ENCODE measurements around the gene LMO7.

Gene LMO7

GRCh38 chr13:75795274-75795673 is 159.1 kb downstream of the LMO7 start:
- Histone ChIP-seq H3K36me3 (ENCODE audit: control insufficient read depth, insufficient read depth, low read length) (no peaks in the 10 kb centered on the region), H2BK120ac (ENCODE audit: low read depth, low read length) (no peak overlapping the region)
- no CpG with 5 or more reads among the region's 2 CpGs for WGBS (ENCODE audit: extremely low coverage, insufficient coverage, low lambda C conversion rate)

GRCh38 chr13:75796825-75797224 is 160.7 kb downstream of the LMO7 start:
- Histone ChIP-seq H4K8ac (ENCODE audit: low read depth, low read length) (no peak overlapping the region), H2AK5ac (ENCODE audit: low read length) (no peak overlapping the region), H3K23ac (ENCODE audit: low read length) (no peak overlapping the region), H3K9ac (ENCODE audit: low read length) (no peak overlapping the region), H3K4me3 (ENCODE audit: low read length) (no peak overlapping the region), H3K79me2 (ENCODE audit: control insufficient read depth, insufficient read depth, low read length) (no peaks in the 10 kb centered on the region), H3K36me3 (ENCODE audit: control insufficient read depth, insufficient read depth, low read length) (no peaks in the 10 kb centered on the region), H3K18ac (ENCODE audit: low read length) (no peak overlapping the region), H3K4me1 (ENCODE audit: control insufficient read depth, low read depth, low read length) (no peaks in the 10 kb centered on the region), H2BK5ac (ENCODE audit: low read length) (no peak overlapping the region), H2BK15ac (replicated peaks; ENCODE audit: low read depth) (no peak overlapping the region), H3K4ac (ENCODE audit: low read depth, low read length) (no peak overlapping the region), H3K79me1 (ENCODE audit: low read length) (no peaks in the 10 kb centered on the region), H4K5ac (ENCODE audit: low read length) (no peak overlapping the region), H3K4me2 (ENCODE audit: low read length) (no peak overlapping the region), H3K56ac (ENCODE audit: low read length) (no peak overlapping the region), H2BK120ac (ENCODE audit: low read depth, low read length) (no peak overlapping the region), H3K27me3 (ENCODE audit: insufficient read depth, low read length, poor library complexity) (no peaks in the 10 kb centered on the region), H3K27ac (ENCODE audit: low read depth, low read length) (no peak overlapping the region)
- DNase-seq, result no peak
- no CpG with 5 or more reads among the region's 5 CpGs for WGBS (ENCODE audit: extremely low coverage, insufficient coverage, low lambda C conversion rate)

More at GRCh38 chr13:75795274-75795673, 159.1 kb downstream of the LMO7 start:
- Histone ChIP-seq H3K23ac (ENCODE audit: low read length) (no peak overlapping the region), H3K27me3 (ENCODE audit: insufficient read depth, low read length, poor library complexity) (no peaks in the 10 kb centered on the region), H3K18ac (ENCODE audit: low read length) (no peak overlapping the region), H3K4ac (ENCODE audit: low read depth, low read length) (no peak overlapping the region), H3K4me1 (ENCODE audit: control insufficient read depth, low read depth, low read length) (no peaks in the 10 kb centered on the region), H3K56ac (ENCODE audit: low read length) (no peak overlapping the region), H3K4me3 (ENCODE audit: low read length) (no peak overlapping the region), H4K8ac (ENCODE audit: low read depth, low read length) (no peak overlapping the region), H2AK5ac (ENCODE audit: low read length) (no peak overlapping the region), H2BK5ac (ENCODE audit: low read length) (no peak overlapping the region), H3K9ac (ENCODE audit: low read length) (no peak overlapping the region), H2BK15ac (replicated peaks; ENCODE audit: low read depth) (no peak overlapping the region), H3K79me2 (ENCODE audit: control insufficient read depth, insufficient read depth, low read length) (no peaks in the 10 kb centered on the region), H3K27ac (ENCODE audit: low read depth, low read length) (no peak overlapping the region), H3K79me1 (ENCODE audit: low read length) (no peaks in the 10 kb centered on the region), H4K5ac (ENCODE audit: low read length) (no peak overlapping the region), H3K4me2 (ENCODE audit: low read length) (no peak overlapping the region)
- DNase-seq, result no peak

- H3K79me2 ChIP-seq (ENCODE audit: control insufficient read depth, insufficient read depth, low read length), result no peaks in the 10 kb centered on the region
- H2BK15ac ChIP-seq (replicated peaks; ENCODE audit: low read depth), result no peak overlapping the region
- H3K9ac ChIP-seq (ENCODE audit: low read length), result no peak overlapping the region
- H2AK5ac ChIP-seq (ENCODE audit: low read length), result no peak overlapping the region
- no peak overlapping the region for H4K8ac ChIP-seq (ENCODE audit: low read depth, low read length)
- H3K4me2 ChIP-seq (ENCODE audit: low read length), result no peak overlapping the region
- no peak overlapping the region for H3K18ac ChIP-seq (ENCODE audit: low read length)
- H3K4me3 ChIP-seq (ENCODE audit: low read length), result no peak overlapping the region
- no peaks in the 10 kb centered on the region for H3K79me1 ChIP-seq (ENCODE audit: low read length)
- H3K36me3 ChIP-seq (ENCODE audit: control insufficient read depth, insufficient read depth, low read length), result no peaks in the 10 kb centered on the region
- H3K27me3 ChIP-seq (ENCODE audit: insufficient read depth, low read length, poor library complexity), result no peaks in the 10 kb centered on the region
- H4K5ac ChIP-seq (ENCODE audit: low read length), result no peak overlapping the region
- H3K56ac ChIP-seq (ENCODE audit: low read length), result no peak overlapping the region
- DNase-seq, result no peak
- H3K23ac ChIP-seq (ENCODE audit: low read length), result no peak overlapping the region
- H3K4me1 ChIP-seq (ENCODE audit: control insufficient read depth, low read depth, low read length), result no peaks in the 10 kb centered on the region
- no peak overlapping the region for H2BK5ac ChIP-seq (ENCODE audit: low read length)
- no CpG with 5 or more reads among the region's 2 CpGs for WGBS (ENCODE audit: extremely low coverage, insufficient coverage, low lambda C conversion rate)
- H3K4ac ChIP-seq (ENCODE audit: low read depth, low read length), result no peak overlapping the region
- no peak overlapping the region for H2BK120ac ChIP-seq (ENCODE audit: low read depth, low read length)
- H3K27ac ChIP-seq (ENCODE audit: low read depth, low read length), result no peak overlapping the region
Measured at GRCh38 chr13:75797239-75797638, 161.1 kb downstream of the LMO7 start.

GRCh38 chr13:75797719-75798118 is 161.6 kb downstream of the LMO7 start:
- no peak overlapping the region for H3K4ac ChIP-seq (ENCODE audit: low read depth, low read length)
- no peak overlapping the region for H4K5ac ChIP-seq (ENCODE audit: low read length)
- H3K79me2 ChIP-seq (ENCODE audit: control insufficient read depth, insufficient read depth, low read length), result no peaks in the 10 kb centered on the region
- no peak overlapping the region for H2AK5ac ChIP-seq (ENCODE audit: low read length)
- H3K4me3 ChIP-seq (ENCODE audit: low read length), result no peak overlapping the region
- no peak overlapping the region for H2BK5ac ChIP-seq (ENCODE audit: low read length)
- no peak overlapping the region for H2BK120ac ChIP-seq (ENCODE audit: low read depth, low read length)
- no peak overlapping the region for H3K4me2 ChIP-seq (ENCODE audit: low read length)
- WGBS (ENCODE audit: extremely low coverage, insufficient coverage, low lambda C conversion rate), result no CpG with 5 or more reads among the region's 2 CpGs
- no peak overlapping the region for H3K23ac ChIP-seq (ENCODE audit: low read length)
- H3K9ac ChIP-seq (ENCODE audit: low read length), result no peak overlapping the region
- no peaks in the 10 kb centered on the region for H3K79me1 ChIP-seq (ENCODE audit: low read length)
- H3K18ac ChIP-seq (ENCODE audit: low read length), result no peak overlapping the region
- no peaks in the 10 kb centered on the region for H3K27me3 ChIP-seq (ENCODE audit: insufficient read depth, low read length, poor library complexity)
- no peak overlapping the region for H3K56ac ChIP-seq (ENCODE audit: low read length)
- H3K27ac ChIP-seq (ENCODE audit: low read depth, low read length), result no peak overlapping the region
- no peak overlapping the region for H2BK15ac ChIP-seq (replicated peaks; ENCODE audit: low read depth)
- no peak overlapping the region for H4K8ac ChIP-seq (ENCODE audit: low read depth, low read length)
- no peaks in the 10 kb centered on the region for H3K4me1 ChIP-seq (ENCODE audit: control insufficient read depth, low read depth, low read length)
- no peak for DNase-seq
- no peaks in the 10 kb centered on the region for H3K36me3 ChIP-seq (ENCODE audit: control insufficient read depth, insufficient read depth, low read length)

- Histone ChIP-seq H3K18ac (ENCODE audit: low read length) (no peak overlapping the region), H2AK5ac (ENCODE audit: low read length) (no peak overlapping the region), H2BK5ac (ENCODE audit: low read length) (no peak overlapping the region), H3K27ac (ENCODE audit: low read depth, low read length) (no peak overlapping the region), H2BK120ac (ENCODE audit: low read depth, low read length) (no peak overlapping the region), H3K23ac (ENCODE audit: low read length) (no peak overlapping the region), H3K4ac (ENCODE audit: low read depth, low read length) (no peak overlapping the region), H3K56ac (ENCODE audit: low read length) (no peak overlapping the region), H4K8ac (ENCODE audit: low read depth, low read length) (no peak overlapping the region), H3K4me3 (ENCODE audit: low read length) (no peak overlapping the region), H3K79me1 (ENCODE audit: low read length) (no peaks in the 10 kb centered on the region), H3K9ac (ENCODE audit: low read length) (no peak overlapping the region), H3K79me2 (ENCODE audit: control insufficient read depth, insufficient read depth, low read length) (no peaks in the 10 kb centered on the region), H2BK15ac (replicated peaks; ENCODE audit: low read depth) (no peak overlapping the region), H3K4me2 (ENCODE audit: low read length) (no peak overlapping the region), H3K4me1 (ENCODE audit: control insufficient read depth, low read depth, low read length) (peaks cover 2% of the 10 kb centered on the region), H3K36me3 (ENCODE audit: control insufficient read depth, insufficient read depth, low read length) (no peaks in the 10 kb centered on the region), H4K5ac (ENCODE audit: low read length) (no peak overlapping the region), H3K27me3 (ENCODE audit: insufficient read depth, low read length, poor library complexity) (no peaks in the 10 kb centered on the region)
- WGBS (ENCODE audit: extremely low coverage, insufficient coverage, low lambda C conversion rate), result no CpG with 5 or more reads among the region's 7 CpGs
- no peak for DNase-seq
Measured at GRCh38 chr13:75798353-75799255, 162.5 kb downstream of the LMO7 start.

GRCh38 chr13:75800545-75800944 is 164.4 kb downstream of the LMO7 start:
- peaks cover 2% of the 10 kb centered on the region for H3K4me1 ChIP-seq (ENCODE audit: control insufficient read depth, low read depth, low read length)
- no peak overlapping the region for H2BK5ac ChIP-seq (ENCODE audit: low read length)
- peak; percentile 54 for DNase-seq
- no peak overlapping the region for H3K4me2 ChIP-seq (ENCODE audit: low read length)
- H3K56ac ChIP-seq (ENCODE audit: low read length), result no peak overlapping the region
- H3K4ac ChIP-seq (ENCODE audit: low read depth, low read length), result no peak overlapping the region
- no peaks in the 10 kb centered on the region for H3K79me2 ChIP-seq (ENCODE audit: control insufficient read depth, insufficient read depth, low read length)
- WGBS (ENCODE audit: extremely low coverage, insufficient coverage, low lambda C conversion rate), result no CpG with 5 or more reads among the region's 9 CpGs
- no peak overlapping the region for H2BK15ac ChIP-seq (replicated peaks; ENCODE audit: low read depth)
- H3K27ac ChIP-seq (ENCODE audit: low read depth, low read length), result no peak overlapping the region
- H3K27me3 ChIP-seq (ENCODE audit: insufficient read depth, low read length, poor library complexity), result no peaks in the 10 kb centered on the region
- no peak overlapping the region for H3K9ac ChIP-seq (ENCODE audit: low read length)
- H3K36me3 ChIP-seq (ENCODE audit: control insufficient read depth, insufficient read depth, low read length), result no peaks in the 10 kb centered on the region
- no peak overlapping the region for H2BK120ac ChIP-seq (ENCODE audit: low read depth, low read length)
- no peak overlapping the region for H3K18ac ChIP-seq (ENCODE audit: low read length)
- no peak overlapping the region for H4K5ac ChIP-seq (ENCODE audit: low read length)
- no peaks in the 10 kb centered on the region for H3K79me1 ChIP-seq (ENCODE audit: low read length)
- no peak overlapping the region for H3K4me3 ChIP-seq (ENCODE audit: low read length)
- no peak overlapping the region for H2AK5ac ChIP-seq (ENCODE audit: low read length)
- H4K8ac ChIP-seq (ENCODE audit: low read depth, low read length), result no peak overlapping the region
- no peak overlapping the region for H3K23ac ChIP-seq (ENCODE audit: low read length)
